ENCODE data around the gene NPTX1. TPM values are rescaled to one million over a fixed set of nuclear protein-coding genes. Genes with fewer than 3 reads are reported as not detected.
A peak's percentile ranks its signal among the peaks of the same experiment; 100 is the strongest.

The NPTX1 gene
- total and polyA plus RNA-seq, 2 of the 13 experiments (the other 11 are each of a cell fraction or from before 2014, with no cell fraction given): 0.01 TPM; not detected in 1

- TF ChIP-seq, protein P1, sequence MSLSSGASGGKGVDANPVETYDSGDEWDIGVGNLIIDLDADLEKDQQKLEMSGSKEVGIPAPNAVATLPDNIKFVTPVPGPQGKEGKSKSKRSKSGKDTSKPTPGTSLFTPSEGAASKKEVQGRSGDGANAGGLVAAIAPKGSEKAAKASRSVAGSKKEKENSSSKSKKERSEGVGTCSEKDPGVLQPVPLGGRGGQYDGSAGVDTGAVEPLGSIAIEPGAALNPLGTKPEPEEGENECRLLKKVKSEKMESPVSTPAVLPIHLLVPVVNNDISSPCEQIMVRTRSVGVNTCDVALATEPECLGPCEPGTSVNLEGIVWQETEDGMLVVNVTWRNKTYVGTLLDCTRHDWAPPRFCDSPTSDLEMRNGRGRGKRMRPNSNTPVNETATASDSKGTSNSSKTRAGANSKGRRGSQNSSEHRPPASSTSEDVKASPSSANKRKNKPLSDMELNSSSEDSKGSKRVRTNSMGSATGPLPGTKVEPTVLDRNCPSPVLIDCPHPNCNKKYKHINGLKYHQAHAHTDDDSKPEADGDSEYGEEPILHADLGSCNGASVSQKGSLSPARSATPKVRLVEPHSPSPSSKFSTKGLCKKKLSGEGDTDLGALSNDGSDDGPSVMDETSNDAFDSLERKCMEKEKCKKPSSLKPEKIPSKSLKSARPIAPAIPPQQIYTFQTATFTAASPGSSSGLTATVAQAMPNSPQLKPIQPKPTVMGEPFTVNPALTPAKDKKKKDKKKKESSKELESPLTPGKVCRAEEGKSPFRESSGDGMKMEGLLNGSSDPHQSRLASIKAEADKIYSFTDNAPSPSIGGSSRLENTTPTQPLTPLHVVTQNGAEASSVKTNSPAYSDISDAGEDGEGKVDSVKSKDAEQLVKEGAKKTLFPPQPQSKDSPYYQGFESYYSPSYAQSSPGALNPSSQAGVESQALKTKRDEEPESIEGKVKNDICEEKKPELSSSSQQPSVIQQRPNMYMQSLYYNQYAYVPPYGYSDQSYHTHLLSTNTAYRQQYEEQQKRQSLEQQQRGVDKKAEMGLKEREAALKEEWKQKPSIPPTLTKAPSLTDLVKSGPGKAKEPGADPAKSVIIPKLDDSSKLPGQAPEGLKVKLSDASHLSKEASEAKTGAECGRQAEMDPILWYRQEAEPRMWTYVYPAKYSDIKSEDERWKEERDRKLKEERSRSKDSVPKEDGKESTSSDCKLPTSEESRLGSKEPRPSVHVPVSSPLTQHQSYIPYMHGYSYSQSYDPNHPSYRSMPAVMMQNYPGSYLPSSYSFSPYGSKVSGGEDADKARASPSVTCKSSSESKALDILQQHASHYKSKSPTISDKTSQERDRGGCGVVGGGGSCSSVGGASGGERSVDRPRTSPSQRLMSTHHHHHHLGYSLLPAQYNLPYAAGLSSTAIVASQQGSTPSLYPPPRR (CRISPR knock-in tag; IDR thresholded peaks at IDR 0.05; ENCODE audit: borderline replicate concordance): no peak
- TF ChIP-seq ZNF367 (CRISPR knock-in tag; IDR thresholded peaks at IDR 0.05; ENCODE audit: borderline replicate concordance): peak; percentile 79; the same call in 1 of the 2 replicates
- peak; percentile 66; the same call in 1 of the 2 replicates for TF ChIP-seq ZNF275 (CRISPR knock-in tag; IDR thresholded peaks at IDR 0.05; ENCODE audit: borderline replicate concordance)
- TF ChIP-seq MTA1 (CRISPR knock-in tag; IDR thresholded peaks at IDR 0.05; ENCODE audit: borderline replicate concordance): peak; percentile 25; the same call in 1 of the 2 replicates
- TF ChIP-seq HNF1B (CRISPR knock-in tag; IDR thresholded peaks at IDR 0.05): no peak
- peak; percentile 96; the same call in 1 of the 2 replicates for TF ChIP-seq ZNF557 (CRISPR knock-in tag; IDR thresholded peaks at IDR 0.05)
- TF ChIP-seq TFAP4 (IDR thresholded peaks at IDR 0.05; ENCODE audit: borderline replicate concordance, low read depth): no peak
- no peak for TF ChIP-seq SRF (IDR thresholded peaks at IDR 0.05; ENCODE audit: low read depth, low read length)
- TF ChIP-seq ZNF720 (CRISPR knock-in tag; IDR thresholded peaks at IDR 0.05): 0 out of 2 replicates have a peak, but pooled peaks have one; percentile 75
- TF ChIP-seq SMC3 (IDR thresholded peaks at IDR 0.05; ENCODE audit: low read length): no peak
- TF ChIP-seq, protein P2, sequence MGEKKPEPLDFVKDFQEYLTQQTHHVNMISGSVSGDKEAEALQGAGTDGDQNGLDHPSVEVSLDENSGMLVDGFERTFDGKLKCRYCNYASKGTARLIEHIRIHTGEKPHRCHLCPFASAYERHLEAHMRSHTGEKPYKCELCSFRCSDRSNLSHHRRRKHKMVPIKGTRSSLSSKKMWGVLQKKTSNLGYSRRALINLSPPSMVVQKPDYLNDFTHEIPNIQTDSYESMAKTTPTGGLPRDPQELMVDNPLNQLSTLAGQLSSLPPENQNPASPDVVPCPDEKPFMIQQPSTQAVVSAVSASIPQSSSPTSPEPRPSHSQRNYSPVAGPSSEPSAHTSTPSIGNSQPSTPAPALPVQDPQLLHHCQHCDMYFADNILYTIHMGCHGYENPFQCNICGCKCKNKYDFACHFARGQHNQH (CRISPR knock-in tag; IDR thresholded peaks at IDR 0.05): peak; percentile 94
- TF ChIP-seq ZNF850 (CRISPR knock-in tag; conservative IDR thresholded peaks at IDR 0.05): no peak
- TF ChIP-seq HMGXB4 (CRISPR knock-in tag; IDR thresholded peaks at IDR 0.05; ENCODE audit: borderline replicate concordance in 1 of 2, low read depth in 1 of 2): peak in 1 of 2 experiments; percentile 49; a peak in 1 of 4 replicates
- peak; percentile 81 for TF ChIP-seq POGK (CRISPR knock-in tag; conservative IDR thresholded peaks at IDR 0.05)
- peak; percentile 35 for TF ChIP-seq TEAD3 (CRISPR knock-in tag; optimal IDR thresholded peaks at IDR 0.05; ENCODE audit: borderline replicate concordance)
Observed at GRCh38 chr17:80441133-80441578, 35.3 kb downstream of the NPTX1 start (continued).
